GM18519 (cell line): Measurements from ENCODE around the gene BCL2L13.

ENCODE experiments used
- ATAC-seq: cut with Tn5 transposase; IDR thresholded peaks from one replicate; pipeline ENCODE4 v1.9.1; 2021; ENCODE audit warnings: mild to moderate bottlenecking, moderate library complexity; ENCODE audit not compliant: unreplicated experiment, low FRiP score

The BCL2L13 gene, protein sequence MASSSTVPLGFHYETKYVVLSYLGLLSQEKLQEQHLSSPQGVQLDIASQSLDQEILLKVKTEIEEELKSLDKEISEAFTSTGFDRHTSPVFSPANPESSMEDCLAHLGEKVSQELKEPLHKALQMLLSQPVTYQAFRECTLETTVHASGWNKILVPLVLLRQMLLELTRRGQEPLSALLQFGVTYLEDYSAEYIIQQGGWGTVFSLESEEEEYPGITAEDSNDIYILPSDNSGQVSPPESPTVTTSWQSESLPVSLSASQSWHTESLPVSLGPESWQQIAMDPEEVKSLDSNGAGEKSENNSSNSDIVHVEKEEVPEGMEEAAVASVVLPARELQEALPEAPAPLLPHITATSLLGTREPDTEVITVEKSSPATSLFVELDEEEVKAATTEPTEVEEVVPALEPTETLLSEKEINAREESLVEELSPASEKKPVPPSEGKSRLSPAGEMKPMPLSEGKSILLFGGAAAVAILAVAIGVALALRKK

GRCh38 chr22:17638432-17639246 lies at the start of gene BCL2L13:
TSS of gene BCL2L13 (plus strand) at chr22:17638757. CDS start at chr22:17655712, 16,955 bp downstream.
- ATAC-seq, result peak; percentile 79

GRCh38 chr22:17589810-17590375 lies 48.7 kb upstream of the BCL2L13 start:
- ATAC-seq, result no peak

DNA sequence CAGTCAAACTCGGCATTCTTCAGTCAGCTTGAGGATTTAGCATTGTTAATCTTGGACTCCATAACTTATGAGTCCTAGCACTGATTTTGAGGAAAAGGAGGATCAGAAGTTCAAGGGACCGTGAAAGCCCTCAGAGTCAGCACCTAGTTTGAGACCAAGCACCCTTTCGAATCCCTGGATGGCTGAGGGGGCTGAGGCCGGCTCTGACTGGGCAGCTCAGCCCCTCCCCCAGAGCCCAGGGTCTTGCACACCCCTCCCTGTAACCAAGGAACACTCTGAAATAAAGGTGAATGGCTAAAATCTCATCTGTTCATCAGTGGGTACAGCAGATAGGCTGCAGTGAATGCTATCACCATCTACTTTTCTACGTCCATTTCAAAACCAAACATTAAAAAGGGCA lies 48.0 kb upstream of the BCL2L13 start:
- no peak for ATAC-seq

DNA sequence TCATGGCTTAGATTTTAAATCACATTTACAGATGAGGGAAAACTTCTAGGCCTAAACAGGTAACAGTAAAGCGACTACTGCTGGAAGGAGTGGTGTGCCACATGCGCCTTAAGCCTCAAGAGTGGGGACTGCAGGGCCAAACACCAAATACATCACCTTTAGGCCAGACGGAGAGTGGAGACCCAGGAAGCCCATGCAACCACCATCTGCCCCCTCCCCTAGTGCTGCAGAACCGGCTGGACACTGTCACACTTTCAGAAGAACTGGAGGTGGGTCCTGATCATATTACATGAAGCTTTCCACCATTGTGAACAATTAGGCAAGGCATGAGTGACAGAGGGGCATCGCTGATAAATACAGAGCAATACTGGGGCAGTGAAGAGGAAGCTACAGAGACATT lies 46.4 kb upstream of the BCL2L13 start:
- no peak for ATAC-seq

- ATAC-seq, result no peak
These were observed 42.3 kb upstream of the BCL2L13 start for GRCh38 chr22:17596226-17596625.

DNA sequence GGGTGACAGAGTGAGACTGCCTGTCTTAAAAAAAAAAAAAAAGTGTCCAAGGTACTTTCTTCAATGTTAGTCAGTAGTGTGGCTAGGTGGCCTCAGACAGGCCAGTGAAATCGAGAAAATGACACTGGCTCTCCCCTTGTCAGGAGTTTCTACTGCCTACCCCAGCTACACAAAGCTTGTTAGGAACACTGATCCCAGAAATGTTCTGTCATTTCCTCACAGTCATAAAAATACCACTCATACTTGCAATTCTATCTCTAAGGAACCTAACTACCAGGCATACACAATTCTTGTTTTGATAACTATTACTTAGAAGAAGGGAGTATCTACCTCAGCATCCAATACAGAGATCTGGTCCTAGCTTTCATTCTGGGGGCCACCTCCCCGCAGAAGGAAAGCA lies 41.3 kb upstream of the BCL2L13 start:
- ATAC-seq, result no peak

DNA sequence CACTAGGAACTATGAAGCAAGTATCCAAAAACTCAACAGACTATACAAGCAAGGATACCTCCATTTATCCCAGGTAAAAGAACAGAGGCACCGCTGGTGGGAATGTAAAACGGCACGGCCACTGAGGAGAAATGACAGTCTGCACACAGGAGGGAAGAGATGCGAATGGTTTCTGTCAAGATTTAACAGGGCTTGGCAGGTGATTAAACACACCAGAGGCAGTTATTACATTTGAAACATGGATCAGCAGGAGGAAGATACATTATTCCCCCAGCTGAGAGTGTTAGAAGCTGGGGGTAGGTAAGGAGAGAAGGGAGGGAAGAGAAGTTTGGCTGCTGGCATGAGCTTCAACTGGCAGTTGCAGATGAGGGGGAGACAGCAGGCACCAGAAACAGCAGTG lies 40.2 kb upstream of the BCL2L13 start:
- ATAC-seq, result no peak

DNA sequence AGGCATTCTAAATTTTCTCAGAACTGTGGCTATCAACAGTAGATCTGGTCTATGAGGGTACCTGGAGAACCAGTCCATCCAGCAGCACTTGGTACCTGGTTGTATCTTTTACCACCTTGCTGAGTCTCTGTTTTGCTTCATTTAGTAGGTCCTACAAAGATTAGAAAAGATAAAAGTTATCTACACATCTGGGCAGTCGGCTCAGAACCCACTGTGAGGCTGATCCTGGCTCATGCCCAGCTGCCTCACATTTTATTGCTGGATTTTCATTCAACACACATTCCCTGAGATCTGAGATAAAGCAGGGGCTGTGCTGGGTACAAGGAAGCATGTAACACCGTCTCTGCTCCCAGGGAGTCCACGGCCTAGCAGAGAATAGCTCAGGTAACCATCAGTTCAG lies 37.5 kb upstream of the BCL2L13 start:
- no peak for ATAC-seq

GRCh38 chr22:17603668-17604067 lies 34.9 kb upstream of the BCL2L13 start:
- no peak for ATAC-seq

- ATAC-seq, result no peak
These were observed 32.1 kb upstream of the BCL2L13 start for GRCh38 chr22:17606496-17606895.

GRCh38 chr22:17607891-17608521 lies 30.6 kb upstream of the BCL2L13 start:
- no peak for ATAC-seq

- ATAC-seq, result no peak
These were observed 26.5 kb upstream of the BCL2L13 start for GRCh38 chr22:17612057-17612456.

- ATAC-seq, result no peak
These were observed 25.3 kb upstream of the BCL2L13 start for GRCh38 chr22:17613280-17613679.

- no peak for ATAC-seq
These were observed 10.6 kb upstream of the BCL2L13 start for GRCh38 chr22:17627961-17628405.

- ATAC-seq, result peak; percentile 90
These were observed 10.0 kb upstream of the BCL2L13 start, which contains the start of gene ATP6V1E1 for GRCh38 chr22:17628406-17629172. TSS of gene ATP6V1E1 (minus strand) at chr22:17628749. CDS start at chr22:17628635, 114 bp downstream.

DNA sequence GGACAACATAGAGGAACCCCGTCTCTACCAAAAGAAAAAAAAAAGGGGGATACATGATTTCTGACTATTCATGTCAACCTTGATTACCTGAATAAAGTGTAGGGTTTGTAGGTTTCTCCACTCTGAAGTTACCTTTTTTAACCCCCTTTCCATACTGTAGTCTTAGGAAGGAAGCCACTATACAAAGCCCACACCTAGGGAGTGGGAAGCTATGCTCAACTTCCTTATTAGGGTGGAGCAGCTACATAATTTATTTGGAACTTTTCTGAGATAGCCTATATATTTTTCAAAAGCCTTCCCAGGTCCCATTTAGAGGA lies 9.4 kb upstream of the BCL2L13 start:
- ATAC-seq, result no peak

- no peak for ATAC-seq
These were observed 8.9 kb upstream of the BCL2L13 start for GRCh38 chr22:17629641-17630040.

DNA sequence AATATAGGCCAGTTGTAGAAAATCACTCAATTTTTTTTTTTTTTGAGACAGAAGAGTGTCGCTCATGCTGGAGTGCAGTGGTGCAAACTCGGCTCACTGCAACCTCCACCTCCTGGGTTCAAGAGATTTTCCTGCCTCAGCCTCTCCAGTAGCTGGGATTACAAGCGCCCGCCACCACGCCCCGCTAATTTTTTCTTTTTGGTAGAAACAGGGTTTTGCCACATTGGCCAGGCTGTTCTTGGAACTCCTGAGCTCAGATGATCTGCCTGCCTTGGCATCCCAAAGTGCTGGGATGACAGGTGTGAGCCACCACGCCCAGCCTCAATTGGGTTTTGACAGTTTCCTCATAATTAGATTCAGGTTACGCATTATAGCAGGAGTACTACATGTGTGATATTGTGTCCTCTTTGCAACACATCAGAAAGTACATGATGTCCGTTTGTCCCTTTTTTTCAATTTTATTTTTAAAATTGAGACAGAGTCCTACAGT lies 7.4 kb upstream of the BCL2L13 start:
- no peak for ATAC-seq

DNA sequence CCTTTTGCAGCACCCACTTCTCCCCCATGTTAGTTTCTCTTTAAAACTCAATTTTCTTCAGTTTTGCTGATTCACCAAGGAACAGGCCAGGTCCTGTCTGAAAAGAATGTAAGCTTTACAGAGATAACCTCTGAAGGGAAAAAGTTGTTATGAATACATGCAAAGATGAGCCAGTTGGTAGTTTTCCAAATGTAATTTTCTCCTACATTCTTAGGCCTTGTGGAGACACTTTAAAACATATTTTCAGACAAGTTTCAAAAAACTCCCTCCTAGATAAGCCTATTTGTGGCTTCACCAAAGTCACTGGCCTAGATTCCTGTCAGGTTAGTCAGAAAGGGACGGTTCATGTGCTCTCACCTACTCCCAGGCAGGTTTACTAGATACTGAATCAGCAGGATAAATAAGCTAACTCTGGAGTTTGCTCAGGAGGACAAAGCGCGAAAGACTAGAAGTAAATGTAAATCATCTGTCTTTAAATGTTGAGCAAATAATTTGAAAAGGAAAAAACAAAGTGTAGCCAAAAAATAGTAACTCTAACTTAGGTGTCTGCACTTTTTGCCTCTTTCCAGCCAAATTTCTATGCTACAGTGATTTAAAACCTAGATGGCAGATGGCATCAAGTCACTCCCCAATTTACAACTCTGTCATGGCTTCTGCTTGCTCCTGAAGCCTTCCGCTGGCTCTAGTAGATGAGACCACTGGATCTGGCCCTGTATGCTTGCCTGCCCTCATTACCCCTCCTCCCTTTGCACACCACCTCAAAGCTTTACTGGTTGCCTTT lies 5.2 kb upstream of the BCL2L13 start:
- no peak for ATAC-seq
